HEK293 (cell line): Measurements from ENCODE around the gene UBA3.

Experiments
- CTCF ChIA-PET: fragments of 350-600 bp; formaldehyde crosslinking; extraction: SDS; loops from one replicate; lab custom pipeline; 2021; ENCODE audit warnings: antibody characterized with exemption; lab: Yijun Ruan, JAX
- POLR2A ChIA-PET: fragments of 300-600 bp; formaldehyde crosslinking; extraction: SDS; loops from one replicate; lab custom pipeline; 2020; ENCODE audit warnings: antibody characterized with exemption, inconsistent platforms; lab: Yijun Ruan, JAX
- H3K27ac ChIP-seq: fragments of 200-500 bp; sonication (Bioruptor generic); 2 replicates; pipeline ENCODE4 v1.5.1; 2014; ENCODE audit warnings: low read depth, low read length, control low read depth, inconsistent platforms; ENCODE audit errors: extremely low read depth
- H3K36me3 ChIP-seq, 2 experiments: fragments of 200-500 bp in 1 of 2; sonication (Bioruptor generic) in 1 of 2; 1 replicate in 1 of 2; 2 replicates in 1 of 2; pipeline ENCODE4 v1.5.1; 2014 to 2017; ENCODE audit warnings: inconsistent platforms in 2 of 2, low read length in 2 of 2; ENCODE audit not compliant: control insufficient read depth in 2 of 2, insufficient read depth in 1 of 2
- H3K4me1 ChIP-seq: fragments of 200-500 bp; sonication (Bioruptor generic); 2 replicates; pipeline ENCODE4 v1.5.1; 2014; ENCODE audit warnings: mild to moderate bottlenecking, low read length, inconsistent platforms; ENCODE audit not compliant: control insufficient read depth, insufficient read depth
- H3K4me3 ChIP-seq: 2 replicates; pipeline ENCODE4 v1.5.1; 2011; ENCODE audit warnings: low read depth, mild to moderate bottlenecking, control low read depth, low read length, moderate library complexity
- H3K9me3 ChIP-seq: fragments of 200-500 bp; sonication (Bioruptor generic); 2 replicates; pipeline ENCODE4 v1.5.1; 2014; ENCODE audit warnings: low read depth, low read length, inconsistent platforms; ENCODE audit not compliant: control insufficient read depth, insufficient read depth
- EGR2 ChIP-seq: fragments of 450-650 bp; formaldehyde crosslinking; IDR thresholded peaks from 2 replicates; pipeline ENCODE4 v1.5.1; 2016; ENCODE audit warnings: low read depth, missing biosample characterization, missing genetic modification characterization
- INSM2 ChIP-seq: fragments of 450-650 bp; formaldehyde crosslinking; IDR thresholded peaks from 2 replicates; pipeline ENCODE4 v1.5.1; 2016; ENCODE audit warnings: missing biosample characterization, missing genetic modification characterization
- MEIS1 ChIP-seq: sonication (generic); formaldehyde crosslinking; IDR thresholded peaks from 2 replicates; pipeline ENCODE4 v1.8.1; 2022; ENCODE audit warnings: missing genetic modification reagents, mild to moderate bottlenecking, borderline replicate concordance
- MYNN ChIP-seq: fragments of 450-650 bp; formaldehyde crosslinking; IDR thresholded peaks from 2 replicates; pipeline ENCODE4 v1.5.1; 2016; ENCODE audit warnings: missing biosample characterization, missing genetic modification characterization, borderline replicate concordance
- PRDM10 ChIP-seq: fragments of 450-650 bp; formaldehyde crosslinking; IDR thresholded peaks from 2 replicates; pipeline ENCODE4 v1.5.1; 2016; ENCODE audit warnings: missing biosample characterization, missing genetic modification characterization
- SALL2 ChIP-seq: fragments of 450-650 bp; formaldehyde crosslinking; IDR thresholded peaks from 2 replicates; pipeline ENCODE4 v1.5.0; 2017; ENCODE audit warnings: missing biosample characterization, mild to moderate bottlenecking, missing genetic modification characterization, borderline replicate concordance
- TSHZ1 ChIP-seq: fragments of 450-650 bp; formaldehyde crosslinking; IDR thresholded peaks from 2 replicates; pipeline ENCODE4 v1.5.1; 2016; ENCODE audit warnings: missing biosample characterization, missing genetic modification characterization, borderline replicate concordance
- ZBTB10 ChIP-seq: fragments of 450-650 bp; formaldehyde crosslinking; IDR thresholded peaks from 2 replicates; pipeline ENCODE4 v1.5.1; 2016; ENCODE audit warnings: missing biosample characterization, missing genetic modification characterization
- ZBTB44 ChIP-seq: fragments of 450-650 bp; IDR thresholded peaks from 2 replicates; pipeline ENCODE4 v1.5.1; 2018; ENCODE audit warnings: missing biosample characterization, mild to moderate bottlenecking, missing genetic modification characterization
- ZBTB7A ChIP-seq: fragments of 450-650 bp; formaldehyde crosslinking; IDR thresholded peaks from 2 replicates; pipeline ENCODE4 v1.5.1; 2016; ENCODE audit warnings: low read depth, missing biosample characterization, missing genetic modification characterization
- ZFHX2 ChIP-seq: fragments of 450-650 bp; formaldehyde crosslinking; conservative IDR thresholded peaks from 2 replicates; pipeline ENCODE4 v1.5.1; 2016; ENCODE audit warnings: missing biosample characterization, missing genetic modification characterization
- ZNF174 ChIP-seq: fragments of 450-650 bp; formaldehyde crosslinking; IDR thresholded peaks from 2 replicates; pipeline ENCODE4 v1.5.0; 2017; ENCODE audit warnings: missing biosample characterization, mild to moderate bottlenecking, missing genetic modification characterization
- ZNF23 ChIP-seq: fragments of 450-650 bp; formaldehyde crosslinking; IDR thresholded peaks from 2 replicates; pipeline ENCODE4 v1.5.1; 2016; ENCODE audit warnings: missing biosample characterization, missing genetic modification characterization, borderline replicate concordance
- ZNF292 ChIP-seq: fragments of 450-650 bp; formaldehyde crosslinking; IDR thresholded peaks from 2 replicates; pipeline ENCODE4 v1.5.1; 2016; ENCODE audit warnings: low read depth, missing biosample characterization, missing genetic modification characterization, borderline replicate concordance
- ZNF394 ChIP-seq: fragments of 450-650 bp; formaldehyde crosslinking; IDR thresholded peaks from 2 replicates; pipeline ENCODE4 v1.5.1; 2016; ENCODE audit warnings: missing biosample characterization, missing genetic modification characterization, mild to moderate bottlenecking, moderate library complexity, borderline replicate concordance
- ZNF426 ChIP-seq: fragments of 450-650 bp; formaldehyde crosslinking; IDR thresholded peaks from 2 replicates; pipeline ENCODE4 v1.5.1; 2017; ENCODE audit warnings: missing biosample characterization, missing genetic modification characterization, mild to moderate bottlenecking, inconsistent platforms, moderate library complexity
- ZNF529 ChIP-seq: fragments of 450-650 bp; formaldehyde crosslinking; IDR thresholded peaks from 2 replicates; pipeline ENCODE4 v1.5.1; 2017; ENCODE audit warnings: missing genetic modification characterization, missing biosample characterization; ENCODE audit not compliant: insufficient replicate concordance
- ZNF549 ChIP-seq: fragments of 450-650 bp; IDR thresholded peaks from 2 replicates; pipeline ENCODE4 v1.5.1; 2018; ENCODE audit warnings: missing biosample characterization, missing genetic modification characterization, mild to moderate bottlenecking, inconsistent platforms, moderate library complexity
- ZNF677 ChIP-seq: fragments of 450-650 bp; IDR thresholded peaks from 2 replicates; pipeline ENCODE4 v1.5.0; 2018; ENCODE audit warnings: missing biosample characterization, mild to moderate bottlenecking, missing genetic modification characterization, moderate library complexity

UBA3 gene

GRCh38 chr3:69032737-69033136 is 47.4 kb downstream of the UBA3 start:
- Histone ChIP-seq H3K27ac (no peak overlapping the region), H3K4me1 (no peaks in the 10 kb centered on the region), H3K36me3 (peaks cover 14 to 76% of the 10 kb centered on the region in 2 experiments), H3K4me3 (no peak overlapping the region), H3K9me3 (no peaks in the 10 kb centered on the region)
- POLR2A ChIA-PET = no interaction called here
- TF ChIP-seq ZNF426 = no peak
- no peak for TF ChIP-seq ZNF174 (tag by site-specific recombination)
- no peak for TF ChIP-seq MYNN (tag by site-specific recombination)
- TF ChIP-seq ZNF292 = no peak
- no peak for TF ChIP-seq SALL2 (tag by site-specific recombination)
- TF ChIP-seq ZNF529 (tag by site-specific recombination) = no peak
- TF ChIP-seq ZBTB10 (tag by site-specific recombination) = no peak
- no peak for TF ChIP-seq EGR2 (tag by site-specific recombination)
- no peak for TF ChIP-seq INSM2 (tag by site-specific recombination)
- no peak for TF ChIP-seq ZBTB44
- TF ChIP-seq MEIS1 (CRISPR knock-in tag) = no peak
- TF ChIP-seq ZNF549 (tag by site-specific recombination) = no peak
- TF ChIP-seq ZBTB7A = no peak
- TF ChIP-seq ZNF394 (tag by site-specific recombination) = no peak
- no peak for TF ChIP-seq TSHZ1 (tag by site-specific recombination)
- no peak for TF ChIP-seq ZFHX2 (tag by site-specific recombination)
- TF ChIP-seq PRDM10 = no peak
- no peak for TF ChIP-seq ZNF677 (tag by site-specific recombination)
- TF ChIP-seq ZNF23 (tag by site-specific recombination) = no peak
- CTCF ChIA-PET = no interaction called here
